HUDEP-2 (cell line): ENCODE data around the gene TTC13.
"Not testable (repeated sequence)": the region's sequence is repeated elsewhere in the genome, so short reads cannot be mapped to it uniquely, and the experiment has no call there.

Source experiments
- DNase-seq, 76 experiments: peaks; one replicate each; lab custom pipeline; 2025; ENCODE audit not compliant: unreplicated experiment in 76 of 76; lab: John Stamatoyannopoulos, UW

TTC13 gene

GRCh38 chr1:230978491-230979388 lies at the start of gene TTC13, which contains the start of gene ARV1:
TSS of gene TTC13 (minus strand) at chr1:230978861. CDS start at chr1:230978830, 31 bp downstream.
TSS of gene ARV1 (plus strand) at chr1:230979094. CDS start at chr1:230979106, 12 bp downstream.
- DNase-seq = peak in 75 of 76 experiments; percentile 53 to 98 (median 96)

DNA sequence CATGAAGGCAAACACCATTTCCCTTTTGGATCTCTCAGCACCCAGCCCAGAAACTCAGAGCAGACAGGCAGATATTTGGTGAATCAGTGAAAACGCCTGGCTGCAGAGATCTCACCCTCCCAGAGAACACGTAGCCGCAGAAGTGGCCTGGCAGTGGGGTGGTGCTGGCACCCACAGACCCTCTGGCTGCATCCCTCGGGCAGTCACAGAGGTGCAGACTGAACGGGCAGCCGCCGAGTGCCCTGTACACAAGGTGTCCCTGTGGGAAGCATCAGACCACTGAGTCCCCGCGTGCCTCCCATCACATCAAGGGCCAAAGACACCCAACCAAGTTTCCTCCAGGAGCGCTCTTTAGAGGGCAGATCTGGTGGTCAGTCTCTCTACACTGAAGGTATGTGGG lies 49.3 kb upstream of the TTC13 start:
- DNase-seq = no peak

DNA sequence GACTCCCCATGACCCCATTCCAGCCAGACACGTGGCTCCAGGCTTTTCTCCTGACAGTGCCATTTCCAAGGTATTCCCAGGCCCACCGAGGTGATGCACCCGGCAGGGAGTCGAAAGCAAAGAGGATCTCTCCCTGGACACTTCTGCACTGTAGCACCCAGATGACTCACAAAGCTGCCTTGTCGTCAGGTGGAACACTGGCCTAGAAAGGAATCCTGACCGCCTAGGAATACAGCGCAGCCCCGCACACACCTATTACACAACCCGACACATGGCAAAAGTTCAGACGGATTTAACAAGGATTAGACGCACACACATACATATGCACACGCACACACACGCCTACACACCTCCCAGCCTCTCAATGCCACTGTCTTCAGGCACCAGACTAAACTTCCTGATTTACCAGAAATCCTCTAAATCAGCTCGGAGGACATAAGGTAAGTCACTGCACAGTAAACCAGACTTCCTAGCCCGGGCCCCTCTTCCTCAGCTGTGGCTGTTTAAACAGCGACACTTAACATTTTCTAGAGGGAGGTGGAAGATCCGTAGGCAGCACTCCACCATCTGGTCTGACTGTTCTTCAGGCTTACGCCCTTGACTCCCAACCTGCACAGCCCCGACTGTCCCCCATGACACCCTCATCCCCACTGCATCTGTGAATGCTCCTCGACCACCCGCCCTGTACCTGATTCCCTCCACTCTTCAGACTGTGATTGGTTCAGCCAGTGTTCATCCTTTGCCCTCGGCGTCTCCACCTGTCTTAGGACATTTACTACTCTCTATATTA lies 48.7 kb upstream of the TTC13 start:
- no peak for DNase-seq

GRCh38 chr1:231026576-231026975 lies 47.9 kb upstream of the TTC13 start:
- DNase-seq = no peak

- DNase-seq = no peak
Observed at GRCh38 chr1:231023150-231023549, 44.5 kb upstream of the TTC13 start.

DNA sequence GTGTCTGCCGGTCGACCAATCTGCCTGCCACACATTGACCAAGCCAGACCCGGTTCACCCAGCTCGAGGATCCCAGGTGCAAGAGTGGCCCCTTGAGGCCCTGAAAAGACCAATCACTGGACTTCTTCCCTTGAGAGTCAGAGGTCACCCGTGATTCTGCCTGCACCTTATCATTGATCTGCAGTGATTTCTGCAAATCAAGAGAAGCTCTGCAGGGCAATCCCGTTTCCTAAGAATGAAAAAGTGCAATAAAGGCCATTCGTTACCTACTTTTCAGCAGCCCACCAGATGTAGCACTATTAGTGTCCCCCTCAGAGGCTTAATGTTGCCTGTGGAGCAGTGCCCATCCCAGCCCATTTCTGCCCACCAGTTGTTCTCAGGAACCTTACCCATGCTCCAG lies 43.9 kb upstream of the TTC13 start:
- not testable (repeated sequence) for DNase-seq

- no peak for DNase-seq
Observed at GRCh38 chr1:231021540-231022031, 42.9 kb upstream of the TTC13 start.

DNA sequence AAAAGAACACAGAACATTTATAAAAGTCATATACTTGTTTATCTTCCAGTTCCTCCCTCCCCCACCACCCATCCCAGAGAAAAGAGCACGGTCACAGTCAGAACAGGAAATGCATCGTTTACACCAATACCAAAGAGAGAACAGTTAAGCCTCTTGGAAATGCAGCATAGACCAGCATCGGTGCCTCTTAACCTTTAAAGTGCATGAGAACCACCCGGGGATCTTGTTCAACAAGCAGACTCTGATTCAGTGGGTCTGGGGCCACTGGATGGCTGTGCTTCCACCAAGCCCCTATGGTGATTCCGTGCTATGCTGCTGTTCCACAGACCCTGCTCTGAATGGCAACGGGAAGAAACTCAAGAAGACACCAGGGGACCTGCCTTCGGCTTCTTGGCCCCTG lies 42.2 kb upstream of the TTC13 start:
- no peak for DNase-seq

GRCh38 chr1:231020139-231020601 lies 41.5 kb upstream of the TTC13 start:
- no peak for DNase-seq

- no peak for DNase-seq
Observed at GRCh38 chr1:231019711-231020110, 41.0 kb upstream of the TTC13 start.

DNA sequence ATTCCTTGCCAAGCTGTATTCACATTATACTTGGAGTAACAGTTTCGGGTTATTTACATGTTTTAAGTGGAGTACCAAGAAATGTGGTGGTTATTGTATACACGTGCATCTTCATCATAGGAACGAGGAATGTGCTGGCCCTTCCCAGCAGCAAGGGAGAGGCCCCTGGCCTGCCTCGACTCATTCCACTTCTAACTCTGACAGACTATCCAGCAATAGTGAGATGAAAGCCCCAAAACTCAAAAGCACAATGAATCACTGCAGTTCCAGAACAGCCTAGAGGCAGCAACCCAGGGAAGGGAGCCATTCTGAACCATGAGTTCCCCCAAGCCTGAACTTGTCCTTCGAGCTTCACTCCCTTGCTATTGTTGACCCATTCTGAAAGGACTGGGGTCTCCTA lies 38.3 kb upstream of the TTC13 start:
- DNase-seq = no peak

DNA sequence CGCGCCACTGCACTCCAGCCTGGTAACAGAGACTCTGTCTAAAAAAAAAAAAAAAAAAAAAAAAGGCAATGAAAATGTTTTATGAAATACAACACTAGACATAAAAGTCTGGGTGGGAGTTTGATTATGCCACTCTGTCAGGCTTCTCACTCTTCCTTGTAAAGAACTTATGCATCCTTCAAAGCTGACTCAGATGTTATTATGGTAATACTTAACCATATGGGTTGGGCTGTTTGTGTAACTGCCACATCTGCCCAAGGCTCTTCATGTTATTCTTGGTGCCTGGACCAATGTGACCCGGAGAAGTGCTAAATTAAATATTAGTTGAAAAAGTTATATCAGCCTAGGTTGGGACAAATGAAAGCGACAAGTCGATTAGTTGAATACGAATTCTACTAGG lies 37.6 kb upstream of the TTC13 start:
- no peak for DNase-seq

DNA sequence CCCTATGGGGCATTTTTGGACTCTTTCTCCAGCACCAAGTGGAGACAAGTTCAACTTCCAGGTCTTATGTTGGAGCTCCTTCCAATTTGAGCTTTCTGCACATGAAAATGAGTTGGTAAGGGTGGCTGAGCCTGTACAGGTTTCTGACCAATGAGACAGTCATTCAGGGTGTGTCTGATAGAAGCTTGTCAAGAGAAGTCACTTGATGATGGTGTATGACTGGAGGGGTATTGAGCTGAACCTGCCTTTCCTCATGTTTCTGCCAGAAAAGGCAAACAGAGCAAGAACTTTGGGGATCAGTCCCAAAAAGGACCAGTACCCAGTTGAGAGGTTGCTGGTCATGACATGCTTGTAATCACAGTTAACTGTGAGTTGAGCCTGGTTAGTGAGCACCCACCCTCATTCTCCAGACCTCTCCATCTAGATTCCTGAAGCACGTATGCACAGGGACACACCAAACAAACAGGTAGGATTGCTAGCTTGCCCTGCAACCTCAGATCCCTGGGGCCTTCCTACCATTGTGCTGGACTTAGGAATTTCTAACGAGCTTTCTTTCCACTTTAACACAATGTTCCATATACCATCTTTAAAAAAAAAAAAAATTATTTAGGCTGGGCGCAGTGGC lies 34.8 kb upstream of the TTC13 start:
- peak in 1 of 76 experiments; percentile 13 for DNase-seq

DNA sequence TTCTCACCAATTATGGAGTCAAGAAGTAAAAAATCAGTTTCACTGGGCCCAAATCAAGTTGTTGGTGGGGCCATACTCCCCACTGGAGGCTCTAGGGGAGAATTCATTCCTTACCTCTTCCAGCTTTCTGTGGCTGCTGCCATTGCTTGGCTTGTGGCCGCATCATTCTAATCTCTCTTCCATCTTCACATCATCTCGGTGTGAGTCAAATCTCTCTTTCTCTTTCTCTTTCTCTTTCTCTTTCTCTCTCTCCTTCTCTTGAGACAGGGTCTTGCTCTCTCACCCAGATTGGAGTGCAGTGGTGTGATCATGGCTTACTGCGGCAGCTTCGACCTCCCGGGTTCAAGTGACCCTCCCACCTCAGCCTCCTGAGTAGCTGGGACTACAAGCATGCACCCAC lies 33.3 kb upstream of the TTC13 start:
- no peak for DNase-seq

GRCh38 chr1:231011360-231011759 lies 32.7 kb upstream of the TTC13 start:
- no peak for DNase-seq

GRCh38 chr1:231007535-231007934 lies 28.9 kb upstream of the TTC13 start:
- not testable (repeated sequence) for DNase-seq

- DNase-seq = no peak
Observed at GRCh38 chr1:231001892-231002291, 23.2 kb upstream of the TTC13 start.

GRCh38 chr1:231000639-231001038 lies 22.0 kb upstream of the TTC13 start:
- DNase-seq = no peak

DNA sequence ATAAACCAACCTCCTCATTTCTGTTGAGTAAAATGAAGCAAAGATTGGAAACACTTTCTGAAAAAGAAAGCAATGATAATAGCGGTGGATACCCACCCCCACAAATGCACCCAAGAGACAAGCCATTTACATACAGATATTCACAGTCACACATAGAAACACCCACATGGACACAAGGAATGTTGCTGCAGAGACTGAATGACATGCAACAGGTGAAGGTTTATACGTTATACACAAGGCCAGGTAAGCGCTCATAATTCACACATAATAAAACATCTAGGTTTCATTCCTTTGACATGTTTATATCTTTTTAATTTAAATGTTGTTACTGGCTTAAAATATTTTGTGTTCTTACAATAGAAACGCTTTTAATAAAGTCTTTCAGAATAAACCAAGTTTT lies 21.5 kb upstream of the TTC13 start:
- no peak for DNase-seq

DNA sequence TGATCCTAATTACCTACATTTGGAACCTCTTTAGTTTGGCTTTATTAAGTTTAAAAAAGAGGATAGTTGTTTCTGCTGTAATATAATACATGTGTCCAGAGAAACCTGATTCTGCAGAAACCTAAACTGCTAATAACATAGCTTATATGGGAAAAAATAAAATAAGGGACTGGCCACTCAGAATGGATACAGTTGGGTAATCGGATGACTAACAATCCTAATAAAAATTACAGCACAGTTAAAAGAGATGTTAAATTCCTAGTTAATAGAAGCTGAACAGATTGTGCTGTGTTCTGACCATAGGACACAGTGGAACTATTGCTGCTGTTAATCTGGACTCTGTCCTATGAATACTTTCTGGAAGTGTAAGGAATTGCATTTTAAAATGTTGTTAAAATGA lies 16.2 kb upstream of the TTC13 start:
- no peak for DNase-seq
